ENCODE measurements around the gene CNTNAP2. TPM values are rescaled to one million over a fixed set of nuclear protein-coding genes. Genes with fewer than 3 reads are reported as not detected.

The CNTNAP2 gene
- total RNA-seq, 3 donors from 2014 or later (not counting 1 experiment from before 2014, with no cell fraction given): 0.18 to 1.1 TPM; not detected in 1

- peak; percentile 64 to 91 (median 69) for ATAC-seq
- TF ChIP-seq, protein P1, sequence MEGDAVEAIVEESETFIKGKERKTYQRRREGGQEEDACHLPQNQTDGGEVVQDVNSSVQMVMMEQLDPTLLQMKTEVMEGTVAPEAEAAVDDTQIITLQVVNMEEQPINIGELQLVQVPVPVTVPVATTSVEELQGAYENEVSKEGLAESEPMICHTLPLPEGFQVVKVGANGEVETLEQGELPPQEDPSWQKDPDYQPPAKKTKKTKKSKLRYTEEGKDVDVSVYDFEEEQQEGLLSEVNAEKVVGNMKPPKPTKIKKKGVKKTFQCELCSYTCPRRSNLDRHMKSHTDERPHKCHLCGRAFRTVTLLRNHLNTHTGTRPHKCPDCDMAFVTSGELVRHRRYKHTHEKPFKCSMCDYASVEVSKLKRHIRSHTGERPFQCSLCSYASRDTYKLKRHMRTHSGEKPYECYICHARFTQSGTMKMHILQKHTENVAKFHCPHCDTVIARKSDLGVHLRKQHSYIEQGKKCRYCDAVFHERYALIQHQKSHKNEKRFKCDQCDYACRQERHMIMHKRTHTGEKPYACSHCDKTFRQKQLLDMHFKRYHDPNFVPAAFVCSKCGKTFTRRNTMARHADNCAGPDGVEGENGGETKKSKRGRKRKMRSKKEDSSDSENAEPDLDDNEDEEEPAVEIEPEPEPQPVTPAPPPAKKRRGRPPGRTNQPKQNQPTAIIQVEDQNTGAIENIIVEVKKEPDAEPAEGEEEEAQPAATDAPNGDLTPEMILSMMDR (IDR thresholded peaks at IDR 0.05): peak; percentile 86
- peak; percentile 49 to 71 for DNase-seq
- H3K27me3 Mint-ChIP-seq (ENCODE audit: low read depth in 2 of 2): peaks cover 9 to 17% of the 10 kb centered on the region in 2 donors
- Histone ChIP-seq H3K27me3 (ENCODE audit: control insufficient read depth, insufficient read depth, low read length) (peaks cover 3% of the 10 kb centered on the region), H3K9me3 (ENCODE audit: control insufficient read depth, insufficient read depth, low read length) (no peaks in the 10 kb centered on the region), H3K27ac (ENCODE audit: low read length) (no peak overlapping the region), H3K36me3 (ENCODE audit: control insufficient read depth, insufficient read depth, low read length) (no peaks in the 10 kb centered on the region), H3K4me3 (ENCODE audit: low read length) (no peak overlapping the region), H3K4me1 (ENCODE audit: control insufficient read depth, insufficient read depth, low read length) (peaks cover 7% of the 10 kb centered on the region)
- no peak overlapping the region for H3K4me3 Mint-ChIP-seq
- peaks cover 11% of the 10 kb centered on the region in 2 donors for H3K4me1 Mint-ChIP-seq
- WGBS (ENCODE audit: insufficient coverage): 8% methylated on average over 18 of the region's 18 CpGs
- no peaks in the 10 kb centered on the region for H3K9me3 Mint-ChIP-seq
- H3K36me3 Mint-ChIP-seq: no peaks in the 10 kb centered on the region
- H3K27ac Mint-ChIP-seq: no peak overlapping the region
- intact Hi-C loops (cut with micrococcal nuclease): loop anchor here (5.0 kb wide), 2 partner anchors 700 to 1015 kb away; no protein-coding TSS in a partner anchor
Measured at GRCh38 chr7:148262721-148263229, 2146.2 kb downstream of the CNTNAP2 start.

DNA sequence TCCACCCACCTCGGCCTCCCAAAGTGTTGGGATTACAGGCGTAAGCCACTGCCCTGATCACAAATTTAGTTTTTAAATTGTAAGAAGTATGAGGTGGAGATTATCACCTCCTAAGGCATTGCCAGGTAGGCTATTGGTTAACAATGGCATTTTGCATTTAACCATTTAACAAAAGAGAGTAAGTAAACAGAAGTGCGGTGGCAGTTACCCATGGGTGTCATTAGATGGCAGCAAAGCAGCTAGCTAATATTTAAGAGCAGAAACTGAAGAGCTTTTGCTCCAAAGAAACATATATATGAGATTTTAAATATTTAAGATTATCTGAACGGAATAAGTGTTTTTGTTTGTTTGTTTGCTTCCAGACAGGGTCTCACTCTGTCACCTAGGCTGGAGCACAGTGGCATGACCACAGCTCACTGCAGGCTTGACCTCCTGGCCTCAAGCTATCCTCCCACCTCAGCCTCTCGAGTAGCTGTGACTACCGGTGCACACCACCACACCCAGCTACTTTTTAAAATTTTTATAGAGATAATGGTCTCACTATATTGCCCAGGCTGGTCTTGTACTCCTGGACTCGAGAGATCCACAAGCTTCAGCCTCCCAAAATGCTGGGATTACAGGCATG, 2148.4 kb downstream of the CNTNAP2 start:
- Histone ChIP-seq H3K4me3 (ENCODE audit: low read length) (no peak overlapping the region), H3K9me3 (ENCODE audit: control insufficient read depth, insufficient read depth, low read length) (no peaks in the 10 kb centered on the region), H3K36me3 (ENCODE audit: control insufficient read depth, insufficient read depth, low read length) (no peaks in the 10 kb centered on the region), H3K27ac (ENCODE audit: low read length) (no peak overlapping the region), H3K4me1 (ENCODE audit: control insufficient read depth, insufficient read depth, low read length) (peaks cover 7% of the 10 kb centered on the region), H3K27me3 (ENCODE audit: control insufficient read depth, insufficient read depth, low read length) (peaks cover 3% of the 10 kb centered on the region)
- 57% methylated on average over 5 of the region's 7 CpGs for WGBS (ENCODE audit: insufficient coverage)
- Mint-ChIP-seq H3K27me3 (ENCODE audit: low read depth in 2 of 2) (peaks cover 10 to 17% of the 10 kb centered on the region in 2 donors), H3K4me3 (no peak overlapping the region), H3K4me1 (peaks cover 11% of the 10 kb centered on the region in 2 donors), H3K9me3 (no peaks in the 10 kb centered on the region), H3K27ac (no peak overlapping the region), H3K36me3 (no peaks in the 10 kb centered on the region)
- intact Hi-C loops (cut with micrococcal nuclease): loop anchor here (5.0 kb wide), 2 partner anchors 697 to 1018 kb away; no protein-coding TSS in a partner anchor
- TF ChIP-seq, protein P1 (IDR thresholded peaks at IDR 0.05): peak; percentile 15
- DNase-seq (peak in 1 of 2 donors; percentile 16), ATAC-seq (no peak)

DNA sequence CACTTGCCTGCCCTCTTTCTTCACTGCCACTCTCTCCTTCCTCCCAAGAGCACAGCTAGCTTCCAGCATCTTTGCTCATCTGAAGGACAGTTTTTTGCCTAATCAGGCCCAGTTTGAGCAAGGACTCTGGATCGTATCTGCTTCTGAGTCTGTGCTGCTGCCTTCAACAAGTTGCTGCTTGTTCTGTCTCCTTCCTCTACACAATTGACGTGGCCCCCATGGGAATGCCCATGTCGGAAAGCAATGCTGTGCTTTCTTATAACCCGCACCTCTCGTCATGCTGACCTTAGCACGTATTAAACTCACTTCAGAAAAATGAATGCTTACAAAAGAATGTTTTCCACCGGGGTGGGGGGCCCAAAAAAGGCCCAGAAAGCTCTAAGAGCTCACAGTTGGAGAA, 2149.3 kb downstream of the CNTNAP2 start:
- intact Hi-C loops (cut with micrococcal nuclease): no loop called here
- WGBS (ENCODE audit: insufficient coverage): 83% methylated on average over 7 of the region's 7 CpGs
- Mint-ChIP-seq H3K27me3 (ENCODE audit: low read depth in 2 of 2) (peaks cover 10 to 17% of the 10 kb centered on the region in 2 donors), H3K4me1 (peaks cover 11% of the 10 kb centered on the region in 2 donors), H3K9me3 (no peaks in the 10 kb centered on the region), H3K27ac (no peak overlapping the region), H3K4me3 (no peak overlapping the region), H3K36me3 (no peaks in the 10 kb centered on the region)
- Histone ChIP-seq H3K27ac (ENCODE audit: low read length) (no peak overlapping the region), H3K27me3 (ENCODE audit: control insufficient read depth, insufficient read depth, low read length) (peaks cover 3% of the 10 kb centered on the region), H3K9me3 (ENCODE audit: control insufficient read depth, insufficient read depth, low read length) (no peaks in the 10 kb centered on the region), H3K36me3 (ENCODE audit: control insufficient read depth, insufficient read depth, low read length) (no peaks in the 10 kb centered on the region), H3K4me3 (ENCODE audit: low read length) (no peak overlapping the region), H3K4me1 (ENCODE audit: control insufficient read depth, insufficient read depth, low read length) (peaks cover 7% of the 10 kb centered on the region)
- TF ChIP-seq, protein P1 (IDR thresholded peaks at IDR 0.05): no peak
- DNase-seq (no peak), ATAC-seq (no peak)

Measured in natural killer cell (primary cell).